Glutamatergic neuron (in vitro differentiated cells): ENCODE data around the gene KRT77. TPM values are rescaled to one million over a fixed set of nuclear protein-coding genes. Genes with fewer than 3 reads are reported as not detected.

Source experiments
- DNase-seq: peaks from one replicate; pipeline ENCODE4 v3.0.0; 2022
- H3K27ac Mint-ChIP-seq: one replicate; pipeline ENCODE4 v1.8.0; 2020; ENCODE audit warnings: mild to moderate bottlenecking, mixed read lengths, inconsistent platforms; ENCODE audit not compliant: unreplicated experiment
- H3K27me3 Mint-ChIP-seq: one replicate; pipeline ENCODE4 v1.8.0; 2020; ENCODE audit warnings: mild to moderate bottlenecking, moderate library complexity, mixed read lengths, inconsistent platforms; ENCODE audit not compliant: unreplicated experiment
- H3K36me3 Mint-ChIP-seq: one replicate; pipeline ENCODE4 v1.8.0; 2020; ENCODE audit warnings: mild to moderate bottlenecking, mixed read lengths, inconsistent platforms; ENCODE audit not compliant: unreplicated experiment
- H3K4me1 Mint-ChIP-seq: one replicate; pipeline ENCODE4 v1.8.0; 2020; ENCODE audit warnings: mild to moderate bottlenecking, low read depth, mixed read lengths, inconsistent platforms; ENCODE audit not compliant: unreplicated experiment
- H3K4me3 Mint-ChIP-seq: one replicate; pipeline ENCODE4 v1.8.0; 2020; ENCODE audit warnings: mild to moderate bottlenecking, mixed read lengths, inconsistent platforms; ENCODE audit not compliant: unreplicated experiment
- H3K9me3 Mint-ChIP-seq: one replicate; pipeline ENCODE4 v1.8.0; 2020; ENCODE audit warnings: mild to moderate bottlenecking, moderate library complexity, mixed read lengths, inconsistent platforms; ENCODE audit not compliant: unreplicated experiment
- total RNA-seq: library from RNA; stranded (reverse); fragmentation: NEBNext Ultra II Directional; extraction: Animal tissue kit (Norgen Biotek cat#: 25700); gene quantifications from one replicate; pipeline ENCODE4 v1.2.1, GENCODE V29; 2021; ENCODE audit not compliant: unreplicated experiment
- TF ChIP-seq, protein P1 (sequence below): fragments of 200-600 bp; sonication (generic); IDR thresholded peaks from one replicate; pipeline ENCODE4 v1.5.0; 2021; ENCODE audit not compliant: partially characterized antibody, unreplicated experiment

KRT77 gene
- total RNA-seq, 1 donor from 2014 or later, result not detected

DNA sequence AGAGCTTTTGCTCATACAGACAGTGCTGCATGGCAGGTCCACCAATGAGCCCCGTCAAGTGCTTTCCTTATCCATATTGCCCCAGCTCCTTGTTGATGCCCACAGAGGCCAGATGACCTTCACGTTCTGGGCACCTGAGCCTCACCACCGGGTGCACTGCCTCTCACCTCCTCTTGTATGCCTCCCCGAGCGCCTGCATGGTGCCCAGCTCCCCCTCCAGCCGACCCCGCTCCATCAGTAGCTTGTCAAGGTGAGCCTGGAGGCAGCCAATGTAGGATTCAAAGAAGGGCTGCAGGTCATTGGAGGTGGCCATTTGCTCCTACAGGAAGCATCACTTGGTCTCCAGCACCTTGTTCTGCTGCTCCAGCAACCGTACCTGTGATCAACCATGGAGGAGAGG, 31.8 kb upstream of the KRT77 start:
- H3K4me1 Mint-ChIP-seq, result no peaks in the 10 kb centered on the region
- no peak for DNase-seq
- peaks cover 3% of the 10 kb centered on the region for H3K36me3 Mint-ChIP-seq
- TF ChIP-seq, protein P1, sequence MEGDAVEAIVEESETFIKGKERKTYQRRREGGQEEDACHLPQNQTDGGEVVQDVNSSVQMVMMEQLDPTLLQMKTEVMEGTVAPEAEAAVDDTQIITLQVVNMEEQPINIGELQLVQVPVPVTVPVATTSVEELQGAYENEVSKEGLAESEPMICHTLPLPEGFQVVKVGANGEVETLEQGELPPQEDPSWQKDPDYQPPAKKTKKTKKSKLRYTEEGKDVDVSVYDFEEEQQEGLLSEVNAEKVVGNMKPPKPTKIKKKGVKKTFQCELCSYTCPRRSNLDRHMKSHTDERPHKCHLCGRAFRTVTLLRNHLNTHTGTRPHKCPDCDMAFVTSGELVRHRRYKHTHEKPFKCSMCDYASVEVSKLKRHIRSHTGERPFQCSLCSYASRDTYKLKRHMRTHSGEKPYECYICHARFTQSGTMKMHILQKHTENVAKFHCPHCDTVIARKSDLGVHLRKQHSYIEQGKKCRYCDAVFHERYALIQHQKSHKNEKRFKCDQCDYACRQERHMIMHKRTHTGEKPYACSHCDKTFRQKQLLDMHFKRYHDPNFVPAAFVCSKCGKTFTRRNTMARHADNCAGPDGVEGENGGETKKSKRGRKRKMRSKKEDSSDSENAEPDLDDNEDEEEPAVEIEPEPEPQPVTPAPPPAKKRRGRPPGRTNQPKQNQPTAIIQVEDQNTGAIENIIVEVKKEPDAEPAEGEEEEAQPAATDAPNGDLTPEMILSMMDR, result no peak
- H3K4me3 Mint-ChIP-seq, result no peak overlapping the region
- no peak overlapping the region for H3K27ac Mint-ChIP-seq
- peaks cover 4% of the 10 kb centered on the region for H3K9me3 Mint-ChIP-seq
- peaks cover 4% of the 10 kb centered on the region for H3K27me3 Mint-ChIP-seq

DNA sequence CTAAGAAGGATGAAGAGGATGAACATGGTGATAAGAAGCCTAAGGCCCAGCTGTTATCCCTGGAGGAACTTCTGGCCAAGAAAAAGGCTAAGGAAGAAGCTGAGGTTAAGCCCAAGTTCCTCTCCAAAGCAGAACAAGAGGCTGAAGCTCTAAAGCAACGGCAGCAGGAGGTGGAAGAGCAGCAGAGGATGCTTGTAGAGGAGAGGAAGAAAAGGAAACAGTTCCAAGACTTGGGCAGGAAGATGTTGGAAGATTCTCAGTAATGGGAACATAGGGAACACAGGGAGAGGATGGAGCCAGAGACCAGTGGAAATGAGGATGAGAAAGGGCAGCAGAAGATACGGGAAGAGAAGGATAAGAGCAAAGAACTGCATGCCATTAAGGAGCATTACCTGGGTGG, 27.5 kb upstream of the KRT77 start:
- no peaks in the 10 kb centered on the region for H3K4me1 Mint-ChIP-seq
- DNase-seq, result no peak
- no peak overlapping the region for H3K4me3 Mint-ChIP-seq
- H3K36me3 Mint-ChIP-seq, result peaks cover 3% of the 10 kb centered on the region
- peaks cover 4% of the 10 kb centered on the region for H3K9me3 Mint-ChIP-seq
- H3K27ac Mint-ChIP-seq, result no peak overlapping the region
- TF ChIP-seq, protein P1, result no peak
- H3K27me3 Mint-ChIP-seq, result peaks cover 7% of the 10 kb centered on the region

DNA sequence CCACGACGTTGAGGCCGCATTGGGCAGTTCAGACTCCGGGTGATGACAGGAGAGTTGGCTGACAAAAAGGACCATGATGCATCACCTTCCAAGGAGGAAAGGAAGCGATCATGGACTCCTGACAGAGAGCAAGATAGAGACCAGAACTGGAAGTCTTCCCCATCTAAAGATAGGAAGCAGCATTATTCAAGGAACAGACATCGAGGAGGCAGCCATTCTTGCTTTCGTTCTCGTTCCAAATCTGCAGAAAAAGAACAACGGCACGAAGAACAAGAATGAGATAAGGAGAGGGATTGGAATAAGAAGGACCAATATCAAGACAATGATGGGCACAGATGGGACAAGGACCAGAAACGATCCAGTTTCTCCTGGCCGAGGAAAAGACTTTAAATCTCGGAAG, 27.1 kb upstream of the KRT77 start:
- Mint-ChIP-seq H3K4me1 (no peaks in the 10 kb centered on the region), H3K9me3 (peaks cover 4% of the 10 kb centered on the region), H3K4me3 (no peak overlapping the region), H3K27me3 (peaks cover 7% of the 10 kb centered on the region), H3K36me3 (peaks cover 3% of the 10 kb centered on the region), H3K27ac (no peak overlapping the region)
- DNase-seq, result no peak
- TF ChIP-seq, protein P1, result no peak

DNA sequence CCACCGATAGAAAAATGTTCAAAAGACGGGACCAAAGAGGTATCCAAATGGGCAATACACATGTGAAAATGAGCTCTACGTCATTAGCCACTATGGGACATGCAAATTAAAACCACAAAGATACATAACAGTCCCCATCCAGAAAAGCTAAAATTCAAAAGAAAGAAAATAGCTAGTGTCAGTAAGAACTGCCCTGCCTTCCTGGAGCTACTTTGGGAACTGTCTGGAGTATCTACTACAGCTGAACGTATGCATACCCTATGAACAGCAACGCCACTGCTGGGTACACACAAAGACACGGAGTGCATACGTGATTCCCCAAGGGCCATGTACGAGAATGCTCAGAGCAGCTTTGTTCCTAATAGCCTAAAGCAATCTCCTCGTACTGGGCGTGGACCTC, 25.8 kb upstream of the KRT77 start:
- TF ChIP-seq, protein P1, result no peak
- Mint-ChIP-seq H3K4me3 (no peak overlapping the region), H3K4me1 (no peaks in the 10 kb centered on the region), H3K27me3 (peaks cover 7% of the 10 kb centered on the region), H3K36me3 (peaks cover 3% of the 10 kb centered on the region), H3K9me3 (peaks cover 2% of the 10 kb centered on the region), H3K27ac (no peak overlapping the region)
- DNase-seq, result no peak

DNA sequence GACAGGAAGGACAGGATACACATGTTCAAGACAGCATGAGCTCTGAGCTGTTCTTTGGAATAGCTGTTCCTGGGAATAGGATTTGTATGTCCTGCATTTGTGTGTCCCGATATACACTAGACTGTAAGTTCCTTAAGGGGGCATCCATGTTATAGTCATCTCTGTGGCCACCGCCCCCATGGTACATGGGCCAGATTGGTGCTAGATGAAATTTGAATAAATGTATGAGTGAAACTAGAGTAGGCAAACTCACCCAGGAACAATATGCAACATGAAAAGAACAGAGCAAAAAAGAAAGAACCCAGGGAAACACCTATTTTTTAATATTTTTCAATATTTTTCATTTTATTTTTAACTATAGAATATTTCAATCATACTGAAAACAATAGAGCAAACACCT, 25.1 kb upstream of the KRT77 start:
- H3K27me3 Mint-ChIP-seq, result peaks cover 7% of the 10 kb centered on the region
- no peaks in the 10 kb centered on the region for H3K4me1 Mint-ChIP-seq
- TF ChIP-seq, protein P1, result no peak

More for the DNA sequence above, 25.1 kb upstream of the KRT77 start:
- no peak for DNase-seq
- H3K27ac Mint-ChIP-seq, result no peak overlapping the region
- H3K36me3 Mint-ChIP-seq, result peaks cover 3% of the 10 kb centered on the region
- H3K9me3 Mint-ChIP-seq, result peaks cover 2% of the 10 kb centered on the region
- no peak overlapping the region for H3K4me3 Mint-ChIP-seq
